ENCODE results near the gene CNTNAP2.

The CNTNAP2 gene

GRCh38 chr7:148037044-148037443 lies 1920.4 kb downstream of the CNTNAP2 start:
- DNase-seq (ENCODE audit: extremely low spot score): no peak
- ChIA-PET POLR2A (no interaction called here), CTCF (no interaction called here)
- TF ChIP-seq SUZ12 (IDR thresholded peaks at IDR 0.05) (no peak), ARNT (IDR thresholded peaks at IDR 0.05) (no peak), FOXK2 (IDR thresholded peaks at IDR 0.05) (no peak)

GRCh38 chr7:148041156-148041555 lies 1924.6 kb downstream of the CNTNAP2 start:
- POLR2A ChIA-PET: no interaction called here
- CTCF ChIA-PET: no interaction called here
- no peak for TF ChIP-seq ARNT (IDR thresholded peaks at IDR 0.05)
- DNase-seq (ENCODE audit: extremely low spot score): no peak

GRCh38 chr7:148042935-148043631 lies 1926.5 kb downstream of the CNTNAP2 start:
- no peak for TF ChIP-seq TARDBP (IDR thresholded peaks at IDR 0.05)
- no peak for DNase-seq (ENCODE audit: extremely low spot score)
- CTCF ChIA-PET: no interaction called here
- POLR2A ChIA-PET: no interaction called here

GRCh38 chr7:148044173-148044572 lies 1927.6 kb downstream of the CNTNAP2 start:
- TF ChIP-seq NFRKB (IDR thresholded peaks at IDR 0.05) (no peak), SP1 (IDR thresholded peaks at IDR 0.05) (no peak), ZNF384 (IDR thresholded peaks at IDR 0.05) (no peak), TARDBP (IDR thresholded peaks at IDR 0.05) (no peak), HDGF (IDR thresholded peaks at IDR 0.05; ENCODE audit: borderline replicate concordance) (no peak), L3MBTL2 (conservative IDR thresholded peaks at IDR 0.05) (no peak), CTBP1 (IDR thresholded peaks at IDR 0.05; ENCODE audit: borderline replicate concordance) (no peak), FOXM1 (IDR thresholded peaks at IDR 0.05; ENCODE audit: borderline replicate concordance) (no peak), LEF1 (IDR thresholded peaks at IDR 0.05; ENCODE audit: borderline replicate concordance) (no peak), FOXK2 (IDR thresholded peaks at IDR 0.05) (no peak), ELF4 (IDR thresholded peaks at IDR 0.05) (no peak), BHLHE40 (IDR thresholded peaks at IDR 0.05; ENCODE audit: borderline replicate concordance) (no peak), FOXA1 (IDR thresholded peaks at IDR 0.05) (no peak), ARNT (IDR thresholded peaks at IDR 0.05) (no peak), PKNOX1 (IDR thresholded peaks at IDR 0.05) (no peak), SUZ12 (IDR thresholded peaks at IDR 0.05) (no peak)
- no peak for DNase-seq (ENCODE audit: extremely low spot score)
- CTCF ChIA-PET: no interaction called here
- POLR2A ChIA-PET: no interaction called here

- no peak for DNase-seq (ENCODE audit: extremely low spot score)
- POLR2A ChIA-PET: no interaction called here
- TF ChIP-seq TARDBP (IDR thresholded peaks at IDR 0.05) (no peak), NFRKB (IDR thresholded peaks at IDR 0.05) (no peak), BHLHE40 (IDR thresholded peaks at IDR 0.05; ENCODE audit: borderline replicate concordance) (no peak), ELF4 (IDR thresholded peaks at IDR 0.05) (no peak)
- CTCF ChIA-PET: no interaction called here
Observed at GRCh38 chr7:148045521-148045920, 1928.9 kb downstream of the CNTNAP2 start.

- ChIA-PET CTCF (no interaction called here), POLR2A (no interaction called here)
- DNase-seq (ENCODE audit: extremely low spot score): no peak
- TF ChIP-seq NFRKB (IDR thresholded peaks at IDR 0.05): no peak
- no peak for TF ChIP-seq CTBP1 (IDR thresholded peaks at IDR 0.05; ENCODE audit: borderline replicate concordance)
- no peak for TF ChIP-seq LEF1 (IDR thresholded peaks at IDR 0.05; ENCODE audit: borderline replicate concordance)
- no peak for TF ChIP-seq SUZ12 (IDR thresholded peaks at IDR 0.05)
- TF ChIP-seq HDGF (IDR thresholded peaks at IDR 0.05; ENCODE audit: borderline replicate concordance): no peak
- TF ChIP-seq BHLHE40 (IDR thresholded peaks at IDR 0.05; ENCODE audit: borderline replicate concordance): no peak
- TF ChIP-seq FOXM1 (IDR thresholded peaks at IDR 0.05; ENCODE audit: borderline replicate concordance): no peak
- TF ChIP-seq PKNOX1 (IDR thresholded peaks at IDR 0.05): no peak
- TF ChIP-seq ARNT (IDR thresholded peaks at IDR 0.05): no peak
- TF ChIP-seq ELF4 (IDR thresholded peaks at IDR 0.05): no peak
- TF ChIP-seq L3MBTL2 (conservative IDR thresholded peaks at IDR 0.05): no peak
Observed at GRCh38 chr7:148049068-148049467, 1932.5 kb downstream of the CNTNAP2 start.

GRCh38 chr7:148050492-148051158 lies 1934.0 kb downstream of the CNTNAP2 start:
- ChIA-PET POLR2A (no interaction called here), CTCF (no interaction called here)
- no peak for DNase-seq (ENCODE audit: extremely low spot score)
- TF ChIP-seq CTBP1 (IDR thresholded peaks at IDR 0.05; ENCODE audit: borderline replicate concordance) (no peak), HDGF (IDR thresholded peaks at IDR 0.05; ENCODE audit: borderline replicate concordance) (no peak), ARNT (IDR thresholded peaks at IDR 0.05) (no peak), SP1 (IDR thresholded peaks at IDR 0.05) (no peak), PKNOX1 (IDR thresholded peaks at IDR 0.05) (no peak), ZNF384 (IDR thresholded peaks at IDR 0.05) (no peak), ELF4 (IDR thresholded peaks at IDR 0.05) (no peak), FOXM1 (IDR thresholded peaks at IDR 0.05; ENCODE audit: borderline replicate concordance) (no peak), FOXK2 (IDR thresholded peaks at IDR 0.05) (no peak)
